Skin epidermis (tissue), 12 donors: Measurements from ENCODE around the gene FGF12.
"Not testable (repeated sequence)": the region's sequence is repeated elsewhere in the genome, so short reads cannot be mapped to it uniquely, and the experiment has no call there.

Experiments
- H3K27ac ChIP-seq, 21 experiments: fragments of 200-600 bp; sonication (generic) in 11 of 21; one replicate each; pipeline ENCODE4 v1.5.0; 2020; ENCODE audit warnings: mild to moderate bottlenecking in 3 of 21, inconsistent platforms in 2 of 21, moderate library complexity in 2 of 21
- H3K4me3 ChIP-seq, 7 experiments: fragments of 200-600 bp; sonication (generic) in 2 of 7; one replicate each; pipeline ENCODE4 v1.5.0; 2020; ENCODE audit warnings: inconsistent platforms in 2 of 7, mild to moderate bottlenecking in 2 of 7, moderate library complexity in 1 of 7

FGF12 gene

GRCh38 chr3:192727032-192727847 is at the start of gene FGF12:
Gene FGF12 (minus strand): TSS chr3:192727541.
- Histone ChIP-seq H3K27ac (no peak within 1 kb of the TSS), H3K4me3 (peak within 1 kb of the TSS in 1 of 7 experiments; percentile 1)

DNA sequence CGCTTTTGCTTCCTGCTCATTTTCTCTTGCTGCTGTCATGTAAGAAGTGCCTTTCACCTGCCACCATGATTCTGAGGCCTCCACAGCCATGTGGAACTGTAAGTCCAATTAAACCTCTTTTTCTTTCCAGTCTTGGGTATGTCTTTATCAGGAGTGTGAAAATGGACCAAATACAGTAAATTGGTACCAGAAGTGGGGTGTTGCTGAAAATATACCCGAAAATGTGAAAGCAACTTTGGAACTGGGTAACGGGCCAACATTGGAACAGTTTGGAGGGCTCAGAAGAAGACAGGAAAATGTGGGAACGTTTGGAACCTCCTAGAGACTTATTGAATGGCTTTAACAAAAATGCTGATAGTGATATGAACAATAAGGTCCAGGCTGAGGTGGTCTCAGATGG is 47.0 kb upstream of the FGF12 start:
- H3K4me3 ChIP-seq, H3K27ac ChIP-seq: not testable (repeated sequence)

- Histone ChIP-seq H3K4me3 (no peak overlapping the region), H3K27ac (no peak overlapping the region)
Measured at GRCh38 chr3:192772240-192772894, 45.0 kb upstream of the FGF12 start.

DNA sequence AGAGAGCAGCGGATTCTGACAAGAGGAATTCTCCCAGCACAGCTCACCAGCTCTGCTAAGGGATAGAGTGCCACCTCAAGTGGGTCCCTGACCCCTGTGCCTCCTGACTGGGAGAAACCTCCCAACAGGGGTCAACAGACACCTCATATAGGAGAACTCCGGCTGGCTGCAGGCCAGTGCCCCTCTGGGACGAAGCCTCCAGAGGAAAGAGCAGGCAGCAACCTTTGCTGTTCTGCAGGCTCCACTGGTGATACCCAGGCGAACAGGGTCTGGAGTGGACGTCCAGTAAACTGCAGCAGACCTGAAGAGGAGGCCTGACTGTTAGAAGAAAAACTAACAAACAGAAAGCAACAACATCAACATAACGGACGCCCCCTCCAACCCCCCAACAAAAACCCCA is 31.3 kb upstream of the FGF12 start:
- Histone ChIP-seq H3K27ac (no peak overlapping the region), H3K4me3 (no peak overlapping the region)

- no peak overlapping the region for H3K4me3 ChIP-seq
- no peak overlapping the region for H3K27ac ChIP-seq
Measured at GRCh38 chr3:192751148-192751547, 23.8 kb upstream of the FGF12 start.

DNA sequence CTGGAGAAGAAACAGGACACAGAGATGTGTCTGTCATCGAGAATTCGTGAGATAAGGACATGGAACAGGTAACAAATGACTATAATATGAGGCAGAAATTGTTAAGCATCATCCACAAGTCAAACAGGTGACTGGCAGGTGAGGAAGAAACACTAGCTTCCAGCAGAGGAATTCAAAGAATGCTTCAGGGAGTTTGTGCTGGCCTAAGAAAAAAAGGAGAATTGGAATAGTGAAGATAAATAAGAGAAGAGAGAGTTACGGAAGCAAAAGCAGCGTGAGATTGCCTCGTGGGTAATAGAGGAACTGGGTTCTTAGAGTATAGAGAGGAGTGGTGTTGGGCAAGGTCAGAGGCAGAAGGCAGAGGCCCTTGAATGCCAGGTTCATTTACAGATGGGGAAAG is 22.9 kb upstream of the FGF12 start:
- Histone ChIP-seq H3K4me3 (no peak overlapping the region), H3K27ac (no peak overlapping the region)

DNA sequence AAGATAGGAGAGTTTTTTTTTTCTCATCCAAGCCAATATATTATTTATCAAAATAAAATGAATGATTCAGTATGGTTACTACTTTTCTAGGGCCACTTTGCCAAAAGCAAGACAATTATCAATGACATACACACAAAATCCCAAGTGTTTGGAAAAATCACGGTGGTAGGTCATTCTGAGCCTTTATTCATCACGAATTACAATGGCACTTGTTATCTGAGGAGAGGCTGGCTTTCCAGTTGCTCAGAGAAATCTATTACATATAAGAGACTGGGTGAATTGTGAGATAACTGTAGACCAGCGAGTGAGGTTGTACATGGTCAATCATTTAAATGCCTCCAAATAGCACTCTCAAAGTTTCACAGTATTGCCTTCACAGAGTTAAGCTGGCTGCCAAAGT is 20.4 kb upstream of the FGF12 start:
- Histone ChIP-seq H3K4me3 (no peak overlapping the region), H3K27ac (no peak overlapping the region)

- H3K27ac ChIP-seq: no peak overlapping the region
- no peak overlapping the region for H3K4me3 ChIP-seq
Measured at GRCh38 chr3:192747145-192747544, 19.8 kb upstream of the FGF12 start.

- H3K4me3 ChIP-seq: no peak overlapping the region
- no peak overlapping the region for H3K27ac ChIP-seq
Measured at GRCh38 chr3:192745150-192745549, 17.8 kb upstream of the FGF12 start.

GRCh38 chr3:192744604-192745003 is 17.3 kb upstream of the FGF12 start:
- not testable (repeated sequence) for H3K4me3 ChIP-seq, H3K27ac ChIP-seq

- Histone ChIP-seq H3K4me3 (no peak overlapping the region), H3K27ac (no peak overlapping the region)
Measured at GRCh38 chr3:192737506-192737905, 10.2 kb upstream of the FGF12 start.

- Histone ChIP-seq H3K27ac (no peak overlapping the region), H3K4me3 (no peak overlapping the region)
Measured at GRCh38 chr3:192731233-192731632, 3.9 kb upstream of the FGF12 start.

DNA sequence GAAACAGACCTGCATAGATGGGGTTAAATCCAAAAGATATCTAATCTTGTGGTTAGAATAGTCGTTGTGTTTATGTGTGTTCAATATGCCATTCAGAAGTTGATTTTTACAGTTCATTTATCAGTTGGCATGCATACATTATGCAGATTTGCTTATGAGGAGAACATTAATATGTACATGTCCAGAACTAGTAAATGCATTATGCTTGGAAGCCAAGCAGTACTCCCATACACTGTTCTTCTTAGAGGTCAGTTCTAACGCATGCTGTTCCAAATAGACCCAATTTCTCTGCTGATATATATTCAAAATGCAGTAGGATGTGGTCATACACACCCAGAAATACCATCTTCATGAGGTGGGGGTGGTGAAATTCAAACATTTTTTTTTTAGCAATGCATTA is 956 bp downstream of the FGF12 start:
- H3K4me3 ChIP-seq: no peak overlapping the region

DNA sequence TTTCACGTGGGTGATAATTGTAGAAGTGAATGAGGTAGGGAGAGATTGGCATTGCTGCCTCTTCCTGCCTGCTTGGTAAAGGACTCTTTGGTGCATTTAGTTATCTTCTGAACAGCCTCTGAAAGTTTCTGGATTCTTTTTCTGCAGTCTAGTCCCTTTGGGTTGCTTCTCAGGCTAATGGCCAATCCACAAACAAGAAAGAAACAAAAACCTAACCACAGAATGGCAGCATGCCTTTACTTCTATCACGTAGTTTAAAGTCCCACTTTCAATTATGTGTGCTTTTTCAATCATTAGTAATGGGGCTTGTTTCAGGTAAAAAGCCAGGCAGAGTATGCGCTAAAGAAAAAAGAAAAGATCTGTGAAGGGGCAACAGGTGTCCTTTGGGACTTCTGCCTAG is 7.4 kb downstream of the FGF12 start:
- H3K27ac ChIP-seq: no peak overlapping the region

More for the DNA sequence above, 956 bp downstream of the FGF12 start:
- no peak overlapping the region for H3K27ac ChIP-seq

DNA sequence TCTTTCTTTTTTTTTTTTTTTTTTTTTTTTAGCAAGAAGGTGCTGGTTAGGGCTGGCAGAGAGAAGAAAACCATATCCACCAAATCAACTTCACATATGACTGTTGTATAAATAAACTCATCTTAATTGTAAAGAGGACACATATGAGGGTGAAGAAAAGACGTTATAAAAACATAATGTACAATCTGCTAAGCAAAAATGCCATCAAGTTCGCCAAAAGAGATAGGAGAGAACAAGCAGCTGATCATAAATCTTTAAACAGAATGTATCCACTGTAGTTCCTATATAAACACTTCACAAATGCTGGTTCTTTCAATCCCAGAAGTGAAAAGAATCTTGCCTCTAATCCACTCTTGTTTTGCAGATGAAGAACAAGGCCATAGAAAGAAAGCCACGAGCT is 9.2 kb downstream of the FGF12 start:
- Histone ChIP-seq H3K27ac (no peak overlapping the region), H3K4me3 (no peak overlapping the region)

More for the DNA sequence above, 7.4 kb downstream of the FGF12 start:
- H3K4me3 ChIP-seq: no peak overlapping the region

GRCh38 chr3:192715126-192715525 is 12.2 kb downstream of the FGF12 start:
- no peak overlapping the region for H3K27ac ChIP-seq
- H3K4me3 ChIP-seq: no peak overlapping the region

DNA sequence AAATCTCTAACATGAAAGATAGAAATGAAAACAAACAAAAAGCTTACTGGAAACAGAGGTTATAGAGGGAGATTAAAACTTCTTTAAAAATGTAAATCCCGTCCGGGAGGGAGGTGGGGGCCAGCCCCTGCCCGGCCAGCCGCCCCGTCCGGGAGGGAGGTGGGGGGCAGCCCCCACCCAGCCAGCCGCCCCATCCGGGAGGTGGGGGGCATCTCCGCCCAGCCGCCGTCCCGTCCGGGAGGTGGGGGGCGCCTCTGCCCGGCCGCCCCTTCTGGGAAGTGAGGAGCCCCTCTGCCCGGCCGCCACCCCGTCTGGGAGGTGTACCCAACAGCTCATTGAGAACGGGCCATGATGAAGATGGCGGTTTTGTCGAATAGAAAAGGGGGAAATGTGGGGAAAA is 16.2 kb downstream of the FGF12 start:
- not testable (repeated sequence) for H3K27ac ChIP-seq, H3K4me3 ChIP-seq

DNA sequence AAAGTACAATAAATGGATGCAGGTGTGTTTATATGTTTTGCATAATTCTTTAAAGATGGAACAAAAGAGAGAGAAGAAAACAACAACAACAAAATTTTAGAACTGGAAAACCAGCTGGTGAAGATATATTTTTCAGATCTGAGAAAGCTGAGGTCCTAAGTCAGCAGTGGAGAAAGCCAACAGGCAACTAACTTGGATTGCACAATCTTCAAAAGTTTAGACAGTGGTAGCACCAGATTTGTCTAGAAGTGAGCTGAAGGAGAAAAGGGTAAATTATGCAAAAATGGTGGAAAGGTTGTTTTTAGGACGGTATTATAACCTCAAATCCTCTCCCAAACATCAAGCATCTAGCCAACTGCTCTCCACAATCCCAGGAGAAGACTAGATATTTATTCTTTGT is 17.0 kb downstream of the FGF12 start:
- Histone ChIP-seq H3K4me3 (no peak overlapping the region), H3K27ac (no peak overlapping the region)

- Histone ChIP-seq H3K27ac (no peak overlapping the region), H3K4me3 (no peak overlapping the region)
Measured at GRCh38 chr3:192706272-192706671, 21.1 kb downstream of the FGF12 start.

GRCh38 chr3:192700885-192701284 is 26.5 kb downstream of the FGF12 start:
- Histone ChIP-seq H3K27ac (no peak overlapping the region), H3K4me3 (no peak overlapping the region)

GRCh38 chr3:192696943-192697587 is 30.3 kb downstream of the FGF12 start:
- H3K27ac ChIP-seq: no peak overlapping the region
- no peak overlapping the region for H3K4me3 ChIP-seq
